HG03558 (cell line): ENCODE results near the gene FOXD2.
"Not testable (repeated sequence)": the region's sequence is repeated elsewhere in the genome, so short reads cannot be mapped to it uniquely, and the experiment has no call there.

Experiments used
- ATAC-seq: cut with Tn5 transposase; IDR thresholded peaks from one replicate; pipeline ENCODE4 v1.9.1; 2021; ENCODE audit warnings: moderate number of reproducible peaks; ENCODE audit not compliant: unreplicated experiment; ENCODE audit errors: extremely low read depth

FOXD2 gene

GRCh38 chr1:47439017-47439818 is 1.4 kb downstream of the FOXD2 start:
- no peak for ATAC-seq

- ATAC-seq: no peak
These were observed 2.2 kb downstream of the FOXD2 start for GRCh38 chr1:47439819-47440598.

- no peak for ATAC-seq
These were observed 2.8 kb downstream of the FOXD2 start for GRCh38 chr1:47440599-47441081.

GRCh38 chr1:47441450-47442106 is 3.7 kb downstream of the FOXD2 start:
- no peak for ATAC-seq

- no peak for ATAC-seq
These were observed 4.4 kb downstream of the FOXD2 start for GRCh38 chr1:47442202-47442601.

- no peak for ATAC-seq
These were observed 5.1 kb downstream of the FOXD2 start for GRCh38 chr1:47442842-47443529.

- ATAC-seq: no peak
These were observed 5.9 kb downstream of the FOXD2 start for GRCh38 chr1:47443530-47444296.

- no peak for ATAC-seq
These were observed 6.4 kb downstream of the FOXD2 start for GRCh38 chr1:47444297-47444561.

GRCh38 chr1:47444562-47445465 is 7.0 kb downstream of the FOXD2 start:
- ATAC-seq: no peak

- ATAC-seq: no peak
These were observed 8.1 kb downstream of the FOXD2 start for GRCh38 chr1:47445823-47446550.

GRCh38 chr1:47448462-47449222 is 10.8 kb downstream of the FOXD2 start:
- no peak for ATAC-seq

- ATAC-seq: no peak
These were observed 12.1 kb downstream of the FOXD2 start for GRCh38 chr1:47449822-47450552.

- ATAC-seq: no peak
These were observed 12.8 kb downstream of the FOXD2 start for GRCh38 chr1:47450606-47451005.

- ATAC-seq: no peak
These were observed 14.6 kb downstream of the FOXD2 start for GRCh38 chr1:47452426-47452825.

- ATAC-seq: not testable (repeated sequence)
These were observed 16.1 kb downstream of the FOXD2 start for GRCh38 chr1:47453910-47454309.

- no peak for ATAC-seq
These were observed 18.4 kb downstream of the FOXD2 start for GRCh38 chr1:47456250-47456649.

GRCh38 chr1:47457547-47457946 is 19.7 kb downstream of the FOXD2 start:
- not testable (repeated sequence) for ATAC-seq
